SK-N-SH treated with all-trans-retinoic acid at 6 μM for 48 hours (cell line): ENCODE results near the gene THADA.

Source experiments
- CSDC2 ChIP-seq: fragments of 250-450 bp; sonication (Bioruptor Pico); IDR thresholded peaks from 2 replicates; pipeline ENCODE4 v1.5.0; 2020; ENCODE audit warnings: mild to moderate bottlenecking, moderate library complexity
- ISL1 ChIP-seq: fragments of 250-450 bp; sonication (Bioruptor Pico); IDR thresholded peaks from 2 replicates; pipeline ENCODE4 v2.1.2; 2022; ENCODE audit warnings: mild to moderate bottlenecking, moderate library complexity
- OSR1 ChIP-seq: fragments of 250-450 bp; sonication (Bioruptor Pico); IDR thresholded peaks from 2 replicates; pipeline ENCODE4 v1.8.0; 2022; ENCODE audit warnings: moderate library complexity, mild to moderate bottlenecking, inconsistent platforms
- PATZ1 ChIP-seq: fragments of 250-450 bp; sonication (Bioruptor Pico); IDR thresholded peaks from 2 replicates; pipeline ENCODE4 v1.8.0; 2020; ENCODE audit warnings: mild to moderate bottlenecking, moderate library complexity, borderline replicate concordance
- POU6F1 ChIP-seq: fragments of 250-450 bp; sonication (Bioruptor Pico); IDR thresholded peaks from 2 replicates; pipeline ENCODE4 v1.8.0; 2021; ENCODE audit warnings: low read depth, mild to moderate bottlenecking, moderate library complexity, borderline replicate concordance
- TCF4 ChIP-seq: fragments of 250-450 bp; sonication (Bioruptor Pico); IDR thresholded peaks from 2 replicates; pipeline ENCODE4 v1.8.0; 2021; ENCODE audit warnings: mild to moderate bottlenecking, moderate library complexity, borderline replicate concordance
- TOX ChIP-seq: fragments of 250-450 bp; sonication (Bioruptor Pico); IDR thresholded peaks from 2 replicates; pipeline ENCODE4 v1.8.0; 2021; ENCODE audit warnings: mild to moderate bottlenecking, moderate library complexity, borderline replicate concordance
- ZFP3 ChIP-seq: fragments of 250-450 bp; sonication (Bioruptor Pico); IDR thresholded peaks from 2 replicates; pipeline ENCODE4 v1.5.0; 2020; ENCODE audit warnings: mild to moderate bottlenecking, moderate library complexity
- ZFP30 ChIP-seq: fragments of 450-650 bp; formaldehyde crosslinking; IDR thresholded peaks from 2 replicates; pipeline ENCODE4 v1.5.0; 2022; ENCODE audit warnings: mild to moderate bottlenecking, moderate library complexity
- ZNF70 ChIP-seq: fragments of 450-650 bp; formaldehyde crosslinking; IDR thresholded peaks from 2 replicates; pipeline ENCODE4 v1.5.0; 2020; ENCODE audit warnings: mild to moderate bottlenecking, moderate library complexity
- ZNF8 ChIP-seq: fragments of 450-650 bp; formaldehyde crosslinking; IDR thresholded peaks from 2 replicates; pipeline ENCODE4 v1.5.0; 2020; ENCODE audit warnings: mild to moderate bottlenecking, moderate library complexity

- TF ChIP-seq ZNF8, result no peak
- no peak for TF ChIP-seq POU6F1 (CRISPR knock-in tag)
- no peak for TF ChIP-seq PATZ1 (CRISPR knock-in tag)
- no peak for TF ChIP-seq ZFP30
- no peak for TF ChIP-seq ZNF70 (CRISPR knock-in tag)
- TF ChIP-seq OSR1 (CRISPR knock-in tag), result no peak
- TF ChIP-seq CSDC2 (CRISPR knock-in tag), result no peak
- no peak for TF ChIP-seq ISL1 (CRISPR knock-in tag)
- TF ChIP-seq TOX (CRISPR knock-in tag), result no peak
- TF ChIP-seq TCF4 (CRISPR knock-in tag), result no peak
- TF ChIP-seq ZFP3 (CRISPR knock-in tag), result no peak
Observed at GRCh38 chr2:43520919-43521318, 74.9 kb downstream of the THADA start.
